H1 (cell line): ENCODE data around the gene CCDC40. TPM values are rescaled to one million over a fixed set of nuclear protein-coding genes. Genes with fewer than 3 reads are reported as not detected.

Experiments
- CTCF ChIA-PET: fragments of 300-600 bp; sonication (Branson Sonifier 250); formaldehyde crosslinking; loops from one replicate; lab custom pipeline; 2021; ENCODE audit not compliant: partially characterized antibody; lab: Charles Lee
- POLR2A ChIA-PET: fragments of 300-600 bp; sonication (Branson Sonifier 250); formaldehyde crosslinking; loops from one replicate; lab custom pipeline; 2021; ENCODE audit warnings: inconsistent platforms; ENCODE audit not compliant: partially characterized antibody; lab: Charles Lee
- DNase-seq, 2 experiments: peaks; one replicate each; pipeline versions ENCODE4 v3.0.0 to v3.0.0-alpha.2; 2010 to 2022; ENCODE audit warnings: low spot score in 2 of 2, low read depth in 1 of 2, mixed read lengths in 1 of 2
- FAIRE-seq: peaks from 2 replicates; lab custom pipeline; 2011; peaks lifted over from hg19 to GRCh38; lab: Jason Lieb, UNC
- H2AFZ ChIP-seq: 2 replicates; pipeline ENCODE4 v1.8.1; 2012; ENCODE audit warnings: low read length, inconsistent platforms
- H2AK5ac ChIP-seq: 2 replicates; pipeline ENCODE4 v1.6.1; 2013; ENCODE audit warnings: low read depth, low read length
- H2BK120ac ChIP-seq: replicated peaks from 2 replicates; pipeline ENCODE3; 2013; ENCODE audit warnings: low read depth, low read length, inconsistent platforms
- H2BK12ac ChIP-seq: 2 replicates; pipeline ENCODE4 v1.6.1; 2013; ENCODE audit warnings: low read depth, low read length
- H2BK15ac ChIP-seq: 2 replicates; pipeline ENCODE4 v1.6.1; 2013; ENCODE audit warnings: low read length
- H2BK20ac ChIP-seq: 2 replicates; pipeline ENCODE4 v1.6.1; 2013; ENCODE audit warnings: low read length
- H2BK5ac ChIP-seq: 2 replicates; pipeline ENCODE4 v1.6.1; 2013; ENCODE audit warnings: low read depth, low read length
- H3K14ac ChIP-seq: 2 replicates; pipeline ENCODE4 v1.6.1; 2013; ENCODE audit warnings: inconsistent platforms; ENCODE audit not compliant: insufficient read length
- H3K18ac ChIP-seq: 2 replicates; pipeline ENCODE4 v1.6.1; 2013; ENCODE audit warnings: low read length; ENCODE audit errors: extremely low read depth
- H3K23ac ChIP-seq: 2 replicates; pipeline ENCODE4 v1.6.1; 2013; ENCODE audit warnings: inconsistent platforms; ENCODE audit not compliant: insufficient read length
- H3K23me2 ChIP-seq: 2 replicates; pipeline ENCODE4 v1.6.1; 2013; ENCODE audit warnings: low read depth, low read length
- H3K27ac ChIP-seq: 2 replicates; pipeline ENCODE4 v1.6.1; 2011; ENCODE audit warnings: low read depth, low read length, inconsistent platforms
- H3K27me3 ChIP-seq, 4 experiments: replicated peaks in 1 of 4; 1 replicate in 1 of 4; 2 replicates in 3 of 4; pipeline versions ENCODE4 v1.6.1 to v1.8.1; 2011 to 2013; ENCODE audit warnings: low read length in 3 of 4, mild to moderate bottlenecking in 3 of 4, inconsistent platforms in 2 of 4, mixed read lengths in 2 of 4, moderate library complexity in 1 of 4; ENCODE audit not compliant: control insufficient read depth in 3 of 4, insufficient read depth in 3 of 4; ENCODE audit errors: extremely low read depth in 1 of 4
- H3K36me3 ChIP-seq, 4 experiments: 2 replicates each; pipeline versions ENCODE4 v1.6.1 to v1.8.1; 2011 to 2013; ENCODE audit warnings: mild to moderate bottlenecking in 4 of 4, low read length in 3 of 4, moderate library complexity in 2 of 4, control low read depth in 1 of 4, inconsistent platforms in 1 of 4; ENCODE audit not compliant: insufficient read depth in 4 of 4, control insufficient read depth in 2 of 4
- H3K4ac ChIP-seq: replicated peaks from 2 replicates; pipeline ENCODE3; 2013; ENCODE audit warnings: low read length, low read depth, mixed read lengths, inconsistent platforms; ENCODE audit not compliant: insufficient read length
- H3K4me1 ChIP-seq, 4 experiments: replicated peaks in 1 of 4; 1 replicate in 1 of 4; 2 replicates in 3 of 4; pipeline versions ENCODE4 v1.6.1 to v1.8.1; 2011 to 2013; ENCODE audit warnings: low read length in 3 of 4, inconsistent platforms in 2 of 4, mixed read lengths in 1 of 4; ENCODE audit not compliant: insufficient read depth in 4 of 4, control insufficient read depth in 3 of 4
- H3K4me2 ChIP-seq, 2 experiments: 2 replicates each; pipeline versions ENCODE4 v1.6.1 to v1.8.1; 2011 to 2013; ENCODE audit warnings: low read depth in 2 of 2, low read length in 2 of 2, control low read depth in 1 of 2, inconsistent platforms in 1 of 2, mild to moderate bottlenecking in 1 of 2; ENCODE audit not compliant: insufficient read depth in 1 of 2
- H3K4me3 ChIP-seq, 4 experiments: fragments of 200-600, 300-600 bp in 1 of 4; sonication (generic), shearing (Covaris generic), sonication (Bioruptor Twin) in 1 of 4; 2 replicates each; pipeline versions ENCODE4 v1.5.1 to v1.8.1; 2011 to 2016; ENCODE audit warnings: low read length in 4 of 4, low read depth in 3 of 4, control low read depth in 2 of 4, inconsistent platforms in 2 of 4, mild to moderate bottlenecking in 2 of 4, mixed read lengths in 1 of 4, moderate library complexity in 1 of 4; ENCODE audit not compliant: insufficient read depth in 2 of 4; ENCODE audit errors: extremely low read depth in 1 of 4
- H3K56ac ChIP-seq: replicated peaks from 2 replicates; pipeline ENCODE3; 2013; ENCODE audit warnings: low read depth, mild to moderate bottlenecking, mixed read lengths, low read length, inconsistent platforms; ENCODE audit not compliant: insufficient read length
- H3K79me1 ChIP-seq: 2 replicates; pipeline ENCODE4 v1.6.1; 2013; ENCODE audit warnings: low read depth, low read length, control low read depth
- H3K79me2 ChIP-seq, 2 experiments: 2 replicates each; pipeline versions ENCODE4 v1.6.1 to v1.8.1; 2012 to 2013; ENCODE audit warnings: low read length in 2 of 2, mild to moderate bottlenecking in 2 of 2, inconsistent platforms in 1 of 2; ENCODE audit not compliant: insufficient read depth in 2 of 2, control insufficient read depth in 1 of 2
- H3K9ac ChIP-seq, 4 experiments: replicated peaks in 1 of 4; 1 replicate in 1 of 4; 2 replicates in 3 of 4; pipeline versions ENCODE4 v1.6.1 to v1.8.1; 2011 to 2013; ENCODE audit warnings: low read depth in 3 of 4, low read length in 3 of 4, control low read depth in 2 of 4, mild to moderate bottlenecking in 2 of 4, moderate library complexity in 2 of 4, inconsistent platforms in 1 of 4; ENCODE audit errors: extremely low read depth in 1 of 4
- H3K9me3 ChIP-seq, 2 experiments: 2 replicates each; pipeline versions ENCODE4 v1.6.1 to v1.8.1; 2012 to 2013; ENCODE audit warnings: mild to moderate bottlenecking in 2 of 2, moderate library complexity in 2 of 2, control low read depth in 1 of 2, inconsistent platforms in 1 of 2, low read depth in 1 of 2, low read length in 1 of 2, mixed read lengths in 1 of 2; ENCODE audit not compliant: insufficient read depth in 2 of 2
- H4K20me1 ChIP-seq, 2 experiments: replicated peaks in 1 of 2; 2 replicates each; pipeline versions ENCODE3 to v1.8.1; 2011 to 2013; ENCODE audit warnings: inconsistent platforms in 2 of 2, low read length in 2 of 2, mild to moderate bottlenecking in 1 of 2; ENCODE audit not compliant: insufficient read depth in 2 of 2, control insufficient read depth in 1 of 2
- H4K5ac ChIP-seq: 2 replicates; pipeline ENCODE4 v1.6.1; 2013; ENCODE audit warnings: low read length, low read depth, mixed read lengths, inconsistent platforms; ENCODE audit not compliant: insufficient read length
- H4K8ac ChIP-seq: 2 replicates; pipeline ENCODE4 v1.8.0; 2013; ENCODE audit warnings: mild to moderate bottlenecking, moderate library complexity, low read length, inconsistent platforms; ENCODE audit not compliant: insufficient read depth; ENCODE audit errors: extremely low read depth
- H4K91ac ChIP-seq: replicated peaks from 2 replicates; pipeline ENCODE3; 2013; ENCODE audit warnings: low read length, mixed read lengths, inconsistent platforms; ENCODE audit not compliant: insufficient read length
- BACH1 ChIP-seq: IDR thresholded peaks from 2 replicates; pipeline ENCODE4 v1.6.1; 2012; ENCODE audit warnings: low read length, improper control_type of control experiment
- BCL11A ChIP-seq, 2 experiments: IDR thresholded peaks; one replicate each; pipeline ENCODE4 v1.6.1; 2011; ENCODE audit warnings: low read depth in 2 of 2, low read length in 2 of 2, mild to moderate bottlenecking in 2 of 2
- CBX5 ChIP-seq: fragments of 300-800, 300-1000 bp; sonication (generic); IDR thresholded peaks from 2 replicates; pipeline ENCODE4 v1.7.1; 2016; ENCODE audit warnings: antibody characterized with exemption, low read length, low read depth
- CTBP2 ChIP-seq: IDR thresholded peaks from 2 replicates; pipeline ENCODE4 v1.7.0; 2011; ENCODE audit warnings: borderline replicate concordance, mild to moderate bottlenecking, moderate library complexity, mixed read lengths, low read length; ENCODE audit not compliant: insufficient read depth, insufficient read length
- EGR1 ChIP-seq: IDR thresholded peaks from 2 replicates; pipeline ENCODE4 v1.6.1; 2011; ENCODE audit warnings: low read depth, low read length, borderline replicate concordance
- HDAC6 ChIP-seq: IDR thresholded peaks from one replicate; pipeline ENCODE4 v1.7.1; 2012; ENCODE audit warnings: low read depth, mild to moderate bottlenecking, inconsistent platforms, low read length, moderate library complexity
- KDM1A ChIP-seq: fragments of 200-600, 300-600 bp; sonication (generic); IDR thresholded peaks from 2 replicates; pipeline ENCODE4 v1.7.1; 2016; ENCODE audit warnings: mild to moderate bottlenecking, low read length, borderline replicate concordance
- KDM4A ChIP-seq: IDR thresholded peaks from one replicate; pipeline ENCODE4 v1.7.1; 2012; ENCODE audit warnings: low read depth, mild to moderate bottlenecking, moderate library complexity, low read length, inconsistent platforms; ENCODE audit not compliant: severe bottlenecking
- RAD21 ChIP-seq, 2 experiments: IDR thresholded peaks in 1 of 2; conservative IDR thresholded peaks in 1 of 2; 2 replicates each; pipeline ENCODE4 v1.6.1; 2011; ENCODE audit warnings: low read depth in 2 of 2, low read length in 2 of 2, improper control_type of control experiment in 1 of 2, inconsistent platforms in 1 of 2, mild to moderate bottlenecking in 1 of 2, moderate library complexity in 1 of 2
- SP1 ChIP-seq: IDR thresholded peaks from 2 replicates; pipeline ENCODE4 v1.6.1; 2011; ENCODE audit warnings: low read depth, low read length
- SP2 ChIP-seq: IDR thresholded peaks from 2 replicates; pipeline ENCODE4 v1.6.1; 2012; ENCODE audit warnings: mild to moderate bottlenecking, low read length, inconsistent platforms
- TBP ChIP-seq: IDR thresholded peaks from 2 replicates; pipeline ENCODE4 v1.6.1; 2011; ENCODE audit warnings: low read depth, low read length, improper control_type of control experiment
- TEAD4 ChIP-seq: IDR thresholded peaks from 2 replicates; pipeline ENCODE4 v1.6.1; 2012; ENCODE audit warnings: low read depth, low read length, inconsistent platforms, mixed read lengths
- ZNF274 ChIP-seq: IDR thresholded peaks from 2 replicates; pipeline ENCODE4 v1.7.0; 2012; ENCODE audit warnings: low read length, borderline replicate concordance; ENCODE audit errors: extremely low read depth
- WGBS, 2 experiments: shearing (Covaris generic) in 1 of 2; methylation state at CpG; one replicate each; pipeline versions ENCODE4 v1.1.6 to v1.1.7; 2013 to 2015; ENCODE audit warnings: low lambda C conversion rate in 2 of 2, mixed read lengths in 2 of 2, inconsistent platforms in 1 of 2, low coverage in 1 of 2, missing lambda C conversion rate in 1 of 2; ENCODE audit not compliant: insufficient replicate concordance in 2 of 2, insufficient coverage in 1 of 2, insufficient read length in 1 of 2; ENCODE audit errors: extremely low coverage in 1 of 2, missing lambda C conversion rate in 1 of 2; 5-methylcytosine and 5-hydroxymethylcytosine counted together
- polyA plus RNA-seq, 7 experiments: library from polyadenylated mRNA; depleted of rRNA in 3 of 7; stranded (reverse) in 5 of 7; unstranded in 2 of 7; fragments of >200 nt in 5 of 7; fragments of 200-250 nt in 2 of 7; gene quantifications; 1 replicate in 5 of 7; 2 replicates in 1 of 7; 4 replicates in 1 of 7; pipeline versions ENCODE4 v1.2.1 to v1.2.3, GENCODE V29; 2011 to 2013; ENCODE audit warnings: missing spikeins in 2 of 7, mixed read lengths in 2 of 7
- total RNA-seq: library from RNA; stranded (reverse); fragmentation: NEBNext Ultra II Directional; extraction: Animal tissue kit (Norgen Biotek cat#: 25700); gene quantifications from 2 replicates; pipeline ENCODE4 v1.2.1, GENCODE V29; 2021

CCDC40 gene
- total and polyA plus RNA-seq, 2 of the 8 experiments (the other 6 are each of a cell fraction or from before 2014, with no cell fraction given) = 4.1 to 11.5 TPM

DNA sequence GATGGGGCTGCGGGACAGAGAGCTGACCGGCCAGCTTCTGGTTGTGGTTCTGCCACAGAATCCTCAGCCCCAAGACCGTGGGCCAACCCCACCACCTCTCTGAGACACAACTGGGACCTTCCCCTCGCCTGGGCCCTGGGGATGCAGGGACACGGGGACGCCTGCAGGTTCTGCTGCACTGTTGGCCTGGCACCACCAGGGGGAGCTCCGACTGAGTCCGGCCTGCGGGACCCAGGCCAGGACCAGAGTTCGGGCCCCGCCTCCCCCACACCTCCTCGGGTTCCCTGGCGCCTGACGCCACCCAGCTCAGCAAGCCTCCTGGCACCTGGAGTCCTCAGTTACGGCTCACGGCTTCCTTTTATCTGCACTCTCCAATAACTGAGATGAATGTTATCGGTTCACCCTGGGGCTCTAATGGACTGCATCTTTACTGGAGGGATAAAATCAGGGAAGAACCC is 28.0 kb upstream of the CCDC40 start:
- no peak overlapping the region for H3K23ac ChIP-seq
- FAIRE-seq = no peak
- no peak overlapping the region for H2AFZ ChIP-seq
- H3K14ac ChIP-seq = no peak overlapping the region
- H3K4ac ChIP-seq = no peak overlapping the region
- peaks cover 0 to 14% of the 10 kb centered on the region in 2 experiments; a peak in 1 of 4 replicates for H3K79me2 ChIP-seq
- no peak overlapping the region for H2BK20ac ChIP-seq
- H3K9me3 ChIP-seq = no peaks in the 10 kb centered on the region
- DNase-seq = peak; percentile 38 to 98
- H4K8ac ChIP-seq = peak overlapping the region; percentile 20; the same call in 1 of the 2 replicates
- no peak overlapping the region for H2AK5ac ChIP-seq
- H3K18ac ChIP-seq = no peak overlapping the region
- H3K79me1 ChIP-seq = peaks cover 4% of the 10 kb centered on the region; the same call in 1 of the 2 replicates
- no peak overlapping the region for H4K91ac ChIP-seq
- no peak overlapping the region for H2BK15ac ChIP-seq
- H3K56ac ChIP-seq = no peak overlapping the region
- no peak overlapping the region for H2BK12ac ChIP-seq
- H3K27me3 ChIP-seq = no peaks in the 10 kb centered on the region
- peaks cover 0 to 8% (median 3%) of the 10 kb centered on the region in 4 experiments; a peak in 5 of 7 replicates for H3K4me1 ChIP-seq
- H3K27ac ChIP-seq = no peak overlapping the region
- no peaks in the 10 kb centered on the region for H3K23me2 ChIP-seq
- 40% methylated on average over 17 of the region's 17 CpGs; no CpG with 5 or more reads in 1 of the 2 experiments for WGBS, 2 experiments
- peaks cover 7 to 23% of the 10 kb centered on the region in 2 experiments for H4K20me1 ChIP-seq
- no peak overlapping the region for H3K4me3 ChIP-seq
- H4K5ac ChIP-seq = no peak overlapping the region
- H3K36me3 ChIP-seq = peaks cover 0 to 20% (median 13%) of the 10 kb centered on the region in 4 experiments; a peak in 4 of 8 replicates
- no peak overlapping the region for H3K4me2 ChIP-seq
- POLR2A ChIA-PET = interaction anchor here (0.6 to 4.5 kb wide), 9 partner anchors 9 to 93 kb away, joined by 3 to 34 read pairs (median 4); partner anchors contain the start of gene GAA
- H2BK5ac ChIP-seq = no peak overlapping the region
- CTCF ChIA-PET = interaction anchor here (0.6 to 10.2 kb wide), 39 partner anchors 8 to 1028 kb away, joined by 3 to 110 read pairs (median 4); no protein-coding TSS in a partner anchor
- no peak overlapping the region for H3K9ac ChIP-seq
- no peak overlapping the region for H2BK120ac ChIP-seq
- TF ChIP-seq RAD21 (IDR thresholded peaks at IDR 0.05 in 1 of 2, conservative IDR thresholded peaks at IDR 0.05 in 1 of 2; ENCODE audit: low read depth in 2 of 2, low read length in 2 of 2) (peak; percentile 65 to 76), SP1 (no peak), SP2 (no peak), EGR1 (no peak), KDM1A (no peak), ZNF274 (no peak), CBX5 (no peak), CTBP2 (no peak), TEAD4 (no peak), TBP (no peak), HDAC6 (no peak), BACH1 (no peak), KDM4A (no peak), BCL11A (IDR thresholded peaks at IDR 0.05; ENCODE audit: low read depth in 2 of 2, low read length in 2 of 2) (no peak)
